CD4-positive, alpha-beta T cell treated with Interleukin-10 for 1 hour (primary cell): ENCODE measurements around the gene TBCD.

ENCODE experiments used
- DNase-seq: peaks from one replicate; pipeline ENCODE4 v3.0.0-alpha.2; 2020

Gene TBCD

DNA sequence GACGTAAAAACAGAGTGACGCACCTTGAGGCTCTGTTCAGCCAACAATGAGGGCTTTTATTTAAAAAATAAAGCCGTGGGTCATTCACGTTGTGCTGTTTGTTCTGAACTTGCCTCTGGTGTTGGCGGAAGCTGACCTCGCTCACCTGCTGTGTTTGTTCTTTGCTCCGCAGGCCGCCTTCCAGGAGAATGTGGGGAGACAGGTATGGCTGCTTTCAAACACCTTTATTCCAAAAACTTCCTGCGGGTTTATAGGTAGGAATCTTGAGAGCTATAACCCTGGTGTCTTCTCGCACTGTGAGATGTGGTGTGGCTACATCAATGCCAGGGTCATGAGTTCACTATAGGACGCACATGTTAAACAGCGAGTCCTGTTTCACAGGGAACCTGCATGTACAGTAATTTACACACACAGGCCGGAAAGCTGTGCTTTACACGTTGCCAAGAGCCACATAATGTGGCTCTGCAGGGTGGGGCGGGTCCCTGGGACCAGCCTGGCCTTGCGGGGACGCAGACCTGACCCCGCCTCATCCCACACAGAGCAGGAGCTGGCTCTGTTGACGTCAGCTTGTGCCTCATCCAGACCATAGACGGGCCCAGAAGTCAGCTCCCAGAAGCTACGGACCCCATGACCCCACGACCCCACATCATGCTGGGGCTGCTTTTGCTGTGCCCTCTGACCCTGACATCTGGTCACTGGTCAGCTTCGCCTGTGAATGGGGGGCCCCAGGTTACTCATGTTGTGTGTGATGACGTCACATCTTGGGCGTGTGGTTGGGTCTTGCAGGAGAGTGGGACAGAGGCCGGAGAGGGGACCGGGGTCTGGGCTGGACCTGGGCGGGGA is 137.9 kb downstream of the TBCD start:
- DNase-seq = no peak

DNA sequence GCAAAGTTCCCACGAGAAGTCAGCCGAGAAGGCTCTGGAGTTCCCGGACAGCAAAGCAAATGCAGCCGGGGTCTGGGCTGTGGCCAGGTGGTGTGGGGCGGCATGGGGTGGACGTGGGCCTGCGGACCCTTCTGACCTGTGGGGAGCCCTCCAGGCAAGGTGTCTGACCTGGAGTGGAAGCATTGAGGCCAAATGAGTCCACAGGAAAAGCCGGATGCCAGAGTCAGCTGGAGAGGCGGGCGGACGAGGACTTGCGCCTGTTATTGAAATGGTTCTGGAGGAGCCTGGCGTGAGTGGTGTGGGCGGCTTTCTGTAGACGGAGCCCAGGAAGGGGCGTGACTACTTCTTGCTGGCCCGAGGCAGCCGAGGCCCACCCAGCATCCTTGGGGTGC is 138.5 kb downstream of the TBCD start:
- DNase-seq = no peak

DNA sequence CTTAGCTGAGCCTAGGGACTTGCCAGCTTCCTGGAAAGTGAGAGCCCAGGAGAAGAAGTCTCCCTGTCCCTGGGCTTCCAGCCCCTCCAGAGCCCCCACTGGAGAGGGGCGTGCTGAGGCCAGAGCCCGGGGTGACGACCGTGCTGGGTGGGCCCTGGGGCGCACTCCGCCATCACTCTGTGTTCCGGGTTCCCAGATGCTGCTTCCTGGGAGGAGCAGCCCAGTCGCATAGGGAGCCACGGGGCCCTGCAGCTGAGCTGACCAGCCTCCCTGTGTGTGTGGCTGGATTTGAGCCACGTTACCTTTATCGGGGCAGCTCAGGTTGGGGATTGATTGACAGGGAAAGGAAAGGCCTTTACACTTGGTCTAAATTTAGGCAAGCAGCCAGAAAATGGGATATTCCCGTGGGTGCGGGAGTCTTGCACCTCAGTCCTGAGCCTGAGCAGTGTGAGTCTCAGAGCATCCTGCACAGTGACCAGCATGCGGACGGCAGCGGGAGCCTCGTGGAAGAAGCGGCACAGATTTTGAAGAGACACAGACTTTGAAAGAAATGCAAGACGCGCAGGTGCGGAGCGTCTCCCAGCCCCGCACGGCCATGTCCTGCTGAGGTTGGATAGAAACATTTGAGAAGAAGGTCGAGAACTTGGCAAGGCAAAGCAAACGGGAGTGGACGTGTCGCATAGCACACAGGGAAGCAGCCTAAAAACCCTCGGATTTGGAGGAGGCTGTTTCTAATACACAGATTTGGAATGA is 139.2 kb downstream of the TBCD start:
- no peak for DNase-seq

DNA sequence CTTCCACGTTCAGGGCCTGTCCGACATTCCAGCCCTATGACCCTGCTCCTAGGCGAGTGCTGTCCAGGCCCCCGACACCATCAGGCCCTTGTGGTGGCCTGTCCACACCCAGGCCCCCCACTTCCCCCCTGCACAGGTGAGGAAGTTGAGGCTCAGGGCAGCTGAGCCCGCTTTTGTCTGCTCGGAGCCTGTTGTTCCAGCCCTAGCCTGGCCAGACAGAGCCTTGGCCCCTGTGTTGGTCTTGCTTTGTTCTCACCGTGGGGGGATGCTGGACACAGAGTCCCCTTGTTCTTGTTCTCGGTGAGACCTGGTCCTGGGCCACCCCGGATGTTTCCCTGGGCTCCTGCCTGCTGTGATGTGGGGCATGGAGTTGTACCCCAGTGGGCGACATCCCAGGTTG is 140.0 kb downstream of the TBCD start:
- DNase-seq = no peak

DNA sequence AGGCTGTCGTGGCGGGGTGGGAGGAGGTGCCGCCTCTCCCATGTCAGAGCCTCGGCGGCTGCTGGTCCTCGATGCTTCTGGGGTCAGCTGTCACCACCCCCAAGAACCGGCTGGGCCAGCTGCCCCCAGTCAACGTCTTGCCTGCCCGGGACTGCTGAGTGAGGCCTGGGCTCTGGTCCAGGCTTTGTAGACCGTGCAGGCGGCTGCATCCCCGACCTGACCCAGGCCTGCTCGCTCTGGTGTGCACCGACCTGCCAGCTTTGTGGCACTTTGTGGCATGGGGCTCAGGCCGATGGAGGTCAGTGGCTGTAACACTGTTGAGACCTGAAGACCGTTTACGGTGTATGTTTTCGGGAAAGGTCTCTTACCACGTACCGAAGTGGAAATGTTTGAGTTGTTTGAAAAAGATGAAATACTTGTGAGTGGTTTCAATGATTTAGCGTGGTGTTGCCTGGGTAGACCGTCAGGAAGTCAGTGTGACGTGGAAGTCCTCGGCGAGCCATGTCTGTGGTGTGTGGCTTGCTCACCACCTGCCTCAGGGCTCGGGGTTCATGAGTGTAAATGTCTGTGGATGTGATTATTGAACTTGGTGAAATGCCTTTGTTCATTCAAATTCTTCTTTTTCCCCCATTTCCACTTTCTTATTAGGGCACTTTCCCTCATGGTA is 141.2 kb downstream of the TBCD start:
- peak; percentile 71 for DNase-seq

DNA sequence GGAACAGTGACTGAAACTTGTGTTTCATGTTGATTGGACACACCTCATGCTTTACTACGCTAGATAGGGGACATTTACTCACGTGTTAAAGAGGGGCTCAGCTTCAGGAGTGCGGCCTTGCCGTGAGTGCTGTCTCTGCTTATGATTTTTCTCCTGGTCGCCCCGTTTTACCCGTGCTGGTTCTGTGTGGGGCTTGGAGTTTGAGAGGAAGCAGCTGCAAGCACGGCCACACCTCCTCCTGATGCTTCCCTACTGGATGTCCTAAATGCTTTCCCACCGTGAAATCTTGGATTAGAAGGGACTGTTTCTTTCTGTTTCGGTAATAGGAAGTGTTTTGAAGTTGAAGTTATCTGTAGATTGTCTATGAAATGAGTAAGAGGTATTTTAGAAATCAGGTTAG is 141.9 kb downstream of the TBCD start:
- DNase-seq = no peak

DNA sequence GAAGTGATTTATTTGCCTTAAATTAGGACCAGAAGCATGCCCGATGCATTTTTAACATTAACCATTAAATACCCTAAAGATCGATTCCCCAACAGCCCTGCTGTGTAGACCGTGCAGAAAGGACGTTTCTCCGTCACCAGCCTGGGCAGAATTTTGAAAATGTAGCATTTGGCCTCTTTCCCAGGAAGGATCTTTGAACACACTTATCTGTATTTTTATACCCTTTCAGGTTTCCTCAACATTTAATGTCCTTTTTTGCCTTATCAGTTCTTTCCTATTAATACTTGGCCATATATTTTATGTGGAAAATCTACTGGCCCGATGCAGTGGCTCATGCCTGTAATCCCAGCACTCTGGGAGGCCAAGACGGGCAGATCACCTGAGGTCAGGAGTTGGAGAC is 142.5 kb downstream of the TBCD start:
- DNase-seq = no peak

DNA sequence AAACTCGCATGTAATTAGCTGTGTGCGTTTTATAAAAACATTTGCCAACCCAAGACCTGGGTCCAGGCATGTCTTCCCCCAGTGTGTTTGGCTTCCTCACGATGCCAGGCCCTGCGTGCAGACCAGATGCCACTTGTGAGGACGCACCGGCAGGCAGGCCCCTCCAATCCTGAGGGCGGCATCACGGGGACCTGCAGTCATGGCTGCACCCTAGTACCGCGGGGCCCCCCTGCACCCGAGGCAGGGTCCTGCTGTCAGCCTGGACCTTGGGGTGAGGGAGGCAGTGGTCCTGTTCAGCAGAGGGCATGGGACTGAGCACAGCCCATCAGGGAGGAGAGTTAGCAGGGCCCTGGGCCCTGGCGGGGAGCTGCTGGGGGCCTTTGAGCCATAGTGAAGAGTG is 143.2 kb downstream of the TBCD start:
- no peak for DNase-seq

DNA sequence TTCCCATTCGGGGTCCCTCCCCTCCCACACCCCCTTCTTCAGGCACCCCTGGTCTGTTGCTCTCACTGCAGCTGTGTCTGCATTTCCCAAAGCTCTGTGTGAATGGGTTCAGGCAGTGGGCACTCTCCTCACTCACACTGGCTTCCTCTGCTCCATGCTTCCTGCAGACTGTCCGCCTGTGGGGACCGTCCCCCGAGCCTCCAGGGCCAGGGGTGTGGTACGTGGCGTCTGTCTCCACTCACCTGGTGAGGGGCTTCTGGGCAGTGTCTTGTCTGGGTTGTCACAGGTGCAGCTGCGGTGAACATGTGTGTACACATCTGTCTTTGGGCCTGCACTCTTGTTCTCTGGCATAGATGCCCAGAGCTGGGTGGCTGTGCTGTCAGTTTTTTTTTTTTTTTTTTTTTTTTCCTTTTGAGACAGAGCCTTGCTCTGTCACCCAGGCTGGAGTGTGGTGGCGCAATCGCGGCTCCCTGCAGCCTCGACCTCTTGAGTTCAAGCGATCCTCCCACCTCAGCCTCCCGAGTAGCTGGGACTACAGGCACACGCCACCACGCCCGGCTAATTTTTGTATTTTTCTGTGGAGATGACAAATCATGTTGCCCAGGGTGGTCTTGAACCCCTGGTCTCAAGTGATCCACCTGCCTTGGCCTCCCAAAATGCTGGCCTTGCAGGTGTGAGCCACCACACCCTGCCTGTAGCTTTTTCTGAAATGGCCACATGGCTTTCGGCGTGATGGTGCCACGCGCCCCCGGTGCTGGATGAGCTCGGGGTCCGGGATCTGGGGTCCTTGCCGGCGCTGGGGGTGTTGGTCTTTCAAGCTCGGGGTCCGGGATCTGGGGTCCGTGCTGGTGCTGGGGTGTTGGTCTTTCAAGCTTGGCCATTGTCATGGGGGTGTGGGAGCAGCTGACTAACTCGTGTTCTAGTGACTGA is 144.5 kb downstream of the TBCD start:
- no peak for DNase-seq

DNA sequence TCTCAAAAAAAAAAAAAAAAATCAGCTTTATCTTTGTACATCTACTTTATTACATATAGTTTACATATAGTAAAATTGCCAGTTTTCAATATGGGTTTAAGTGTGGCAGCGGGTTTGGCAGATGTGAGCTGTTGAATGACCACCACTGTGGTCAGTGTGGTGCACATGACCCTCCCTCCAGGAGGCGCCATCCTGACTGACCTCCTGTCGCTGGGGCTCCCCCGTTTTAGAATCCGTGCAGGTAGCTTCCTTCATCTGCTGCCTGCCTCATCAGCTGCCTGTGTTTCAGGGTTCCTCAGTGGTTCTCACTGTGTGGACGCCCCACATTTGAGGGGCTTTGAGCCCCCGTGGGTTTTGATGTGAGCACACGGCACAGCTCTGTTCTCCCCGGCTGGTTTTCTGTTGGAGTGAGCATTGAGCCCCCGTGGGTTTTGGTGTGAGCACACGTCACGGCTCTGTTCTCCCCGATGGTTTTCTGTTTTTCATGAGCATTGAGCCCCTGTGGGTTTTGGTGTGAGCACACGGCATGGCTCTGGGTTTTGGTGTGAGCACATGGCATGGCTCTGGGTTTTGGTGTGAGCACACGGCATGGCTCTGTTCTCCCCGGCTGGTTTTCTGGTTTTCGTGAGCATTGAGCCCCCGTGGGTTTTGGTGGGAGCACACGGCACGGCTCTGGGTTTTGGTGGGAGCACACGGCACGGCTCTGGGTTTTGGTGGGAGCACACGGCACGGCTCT is 145.8 kb downstream of the TBCD start:
- DNase-seq = no peak

DNA sequence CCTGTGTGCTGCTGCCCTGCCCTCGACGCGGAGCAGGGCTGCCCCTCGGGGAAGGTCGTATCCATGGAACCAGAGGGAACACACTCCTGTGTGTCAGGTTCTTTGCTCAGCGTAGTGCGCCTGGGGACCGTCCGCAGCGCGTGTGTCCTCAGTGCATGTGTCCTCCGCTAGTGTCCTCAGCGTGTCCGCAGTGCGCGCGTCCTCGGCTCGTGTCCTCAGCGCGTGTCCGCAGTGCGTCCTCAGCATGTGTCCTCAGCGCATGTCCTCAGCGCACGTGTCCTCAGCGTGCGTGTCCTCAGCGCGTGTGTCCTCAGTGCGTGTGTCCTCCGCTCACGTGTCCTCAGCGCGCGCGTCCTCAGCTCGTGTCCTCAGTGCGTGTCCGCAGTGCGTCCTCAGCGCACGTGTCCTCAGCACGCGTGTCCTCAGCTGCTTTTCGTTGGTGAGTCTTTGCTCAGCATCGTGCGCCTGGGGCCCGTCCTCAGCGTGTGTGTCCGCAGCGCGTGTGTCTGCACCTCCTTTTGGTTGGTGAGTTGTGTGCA is 147.2 kb downstream of the TBCD start:
- no peak for DNase-seq

DNA sequence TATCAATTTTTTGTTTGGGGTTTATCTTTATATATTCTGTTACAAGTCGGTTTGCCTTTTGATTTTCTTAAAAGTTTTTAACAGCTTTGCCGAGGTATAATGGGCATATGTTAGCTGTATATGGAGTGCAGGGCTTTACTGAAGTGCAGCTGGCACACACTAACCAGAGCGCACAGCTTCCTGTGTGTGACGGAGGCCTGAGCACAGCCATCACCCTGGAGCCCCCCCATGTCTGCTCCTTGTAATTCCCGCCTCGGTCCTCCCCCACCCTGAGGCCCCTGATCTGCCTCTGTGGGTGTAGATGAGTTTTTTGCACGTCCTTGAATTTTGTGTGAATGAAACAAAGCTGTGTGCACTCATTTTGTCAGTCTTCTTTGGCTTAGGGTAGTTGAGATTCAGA is 148.1 kb downstream of the TBCD start:
- DNase-seq = no peak

DNA sequence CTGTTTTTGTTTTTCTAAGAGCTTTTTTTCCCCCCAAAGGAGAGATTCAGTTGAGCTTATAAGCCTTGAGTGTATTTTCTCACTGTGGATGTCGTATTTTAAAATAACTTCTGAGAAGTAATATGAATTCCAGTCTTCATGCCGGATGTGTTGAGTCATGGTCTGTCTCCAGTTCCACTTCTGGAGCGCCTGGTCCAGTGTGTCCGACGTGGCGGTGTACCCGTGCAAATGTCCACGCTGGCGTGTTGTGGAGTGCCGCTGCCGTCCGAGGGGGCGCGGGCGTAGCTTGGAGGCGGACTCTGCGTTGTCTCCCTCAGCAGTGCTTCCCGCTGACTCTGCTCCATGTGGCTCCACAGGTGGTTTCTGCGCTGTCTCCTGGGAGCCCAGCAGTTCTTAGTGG is 148.9 kb downstream of the TBCD start:
- DNase-seq = no peak

DNA sequence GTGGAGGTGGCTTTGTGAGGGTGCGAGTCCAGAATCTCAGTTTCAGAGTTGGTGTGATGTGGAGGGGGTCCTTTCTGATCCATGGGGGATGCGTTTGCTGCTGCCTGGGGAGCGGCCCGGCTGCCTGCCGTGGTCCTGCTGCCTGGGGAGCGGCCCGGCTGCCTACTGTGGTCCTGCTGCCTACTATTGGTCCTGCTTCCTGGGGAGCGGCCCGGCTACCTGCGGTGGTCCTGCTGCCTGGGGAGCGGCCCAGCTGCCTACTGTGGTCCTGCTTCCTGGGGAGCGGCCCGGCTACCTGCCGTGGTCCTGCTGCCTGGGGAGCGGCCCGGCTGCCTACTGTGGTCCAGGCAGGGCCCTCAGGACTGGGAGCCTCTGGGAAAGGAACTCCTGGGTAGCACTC is 149.5 kb downstream of the TBCD start:
- DNase-seq = no peak

DNA sequence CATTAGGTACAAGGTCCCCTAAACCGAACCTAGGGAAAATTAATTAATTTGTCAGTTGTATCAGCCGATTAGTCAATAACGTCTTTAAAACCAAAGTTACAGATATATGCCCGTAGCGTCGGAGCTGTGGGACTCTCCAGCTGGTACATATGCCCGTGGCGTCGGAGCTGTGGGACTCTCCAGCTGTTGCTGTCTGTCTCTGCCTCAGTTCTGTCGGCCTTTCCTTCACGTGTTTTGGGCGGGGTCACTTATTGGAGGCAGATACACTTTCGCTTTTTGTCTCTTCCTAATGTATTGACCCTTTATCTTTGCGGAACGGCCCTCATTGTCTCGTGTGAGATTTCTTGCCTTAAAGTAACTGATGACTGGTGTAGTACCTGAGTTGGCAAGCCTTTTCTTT is 150.0 kb downstream of the TBCD start:
- DNase-seq = no peak

DNA sequence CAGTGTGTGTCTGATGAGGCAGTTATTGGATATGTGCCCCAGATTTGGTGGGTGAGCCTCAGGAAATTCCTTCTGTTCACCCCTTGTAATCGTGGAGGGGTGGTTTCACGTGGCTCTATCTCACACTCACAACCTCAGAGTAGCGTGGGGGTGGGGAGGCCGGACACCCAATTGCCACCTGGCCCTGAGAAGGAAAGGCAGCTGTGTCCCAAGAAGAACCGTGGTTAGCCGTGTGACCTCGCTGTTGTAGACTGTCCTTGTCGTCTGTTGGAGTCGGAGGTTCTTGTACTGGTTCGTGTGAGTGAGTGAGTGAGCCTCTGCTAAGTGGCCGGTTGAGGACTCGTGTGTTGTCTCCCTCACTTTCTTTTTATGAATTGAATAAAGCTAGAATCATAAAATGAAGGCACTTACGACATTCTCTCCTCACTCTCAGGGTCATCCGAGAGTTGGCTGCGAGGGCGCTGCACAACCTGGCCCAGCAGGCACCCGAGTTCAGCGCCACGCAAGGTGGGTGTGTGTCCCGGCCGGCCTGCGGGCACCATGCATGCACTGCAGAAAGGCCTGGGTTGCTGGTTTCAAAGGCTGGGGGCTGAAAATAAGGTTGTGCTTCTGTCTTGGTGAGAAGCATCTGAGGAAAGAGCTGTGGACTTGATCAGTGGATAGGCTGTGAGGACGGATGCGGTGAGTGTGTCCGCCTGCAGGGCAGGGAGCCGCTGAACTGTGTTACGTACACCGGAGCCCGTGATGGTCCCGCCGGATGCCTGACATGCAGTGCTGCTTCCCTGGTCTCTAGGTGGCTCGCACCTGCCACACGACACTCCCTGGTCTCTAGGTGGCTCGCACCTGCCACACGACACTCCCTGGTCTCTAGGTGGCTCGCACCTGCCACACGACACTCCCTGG is 151.4 kb downstream of the TBCD start:
- no peak for DNase-seq

DNA sequence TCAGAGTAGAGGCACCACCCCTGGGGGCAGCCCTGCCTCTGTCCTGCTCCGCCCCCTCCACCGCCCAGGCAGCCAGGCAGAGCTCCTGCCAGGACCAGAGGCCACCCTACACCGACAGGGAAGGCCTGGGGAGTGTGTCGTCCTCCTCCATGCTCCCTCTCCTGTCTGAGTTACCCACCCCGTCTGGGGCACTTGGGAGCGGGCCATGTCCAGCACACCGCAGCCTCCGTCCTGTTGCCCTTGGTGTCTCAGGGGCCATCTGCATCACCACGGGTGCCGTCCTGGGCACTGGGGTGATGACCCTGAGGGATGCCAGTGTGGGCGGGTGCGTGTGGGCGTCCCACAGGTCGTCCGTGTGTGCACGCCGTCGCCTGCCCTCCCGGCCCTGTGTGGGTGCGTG is 153.3 kb downstream of the TBCD start:
- DNase-seq = no peak

DNA sequence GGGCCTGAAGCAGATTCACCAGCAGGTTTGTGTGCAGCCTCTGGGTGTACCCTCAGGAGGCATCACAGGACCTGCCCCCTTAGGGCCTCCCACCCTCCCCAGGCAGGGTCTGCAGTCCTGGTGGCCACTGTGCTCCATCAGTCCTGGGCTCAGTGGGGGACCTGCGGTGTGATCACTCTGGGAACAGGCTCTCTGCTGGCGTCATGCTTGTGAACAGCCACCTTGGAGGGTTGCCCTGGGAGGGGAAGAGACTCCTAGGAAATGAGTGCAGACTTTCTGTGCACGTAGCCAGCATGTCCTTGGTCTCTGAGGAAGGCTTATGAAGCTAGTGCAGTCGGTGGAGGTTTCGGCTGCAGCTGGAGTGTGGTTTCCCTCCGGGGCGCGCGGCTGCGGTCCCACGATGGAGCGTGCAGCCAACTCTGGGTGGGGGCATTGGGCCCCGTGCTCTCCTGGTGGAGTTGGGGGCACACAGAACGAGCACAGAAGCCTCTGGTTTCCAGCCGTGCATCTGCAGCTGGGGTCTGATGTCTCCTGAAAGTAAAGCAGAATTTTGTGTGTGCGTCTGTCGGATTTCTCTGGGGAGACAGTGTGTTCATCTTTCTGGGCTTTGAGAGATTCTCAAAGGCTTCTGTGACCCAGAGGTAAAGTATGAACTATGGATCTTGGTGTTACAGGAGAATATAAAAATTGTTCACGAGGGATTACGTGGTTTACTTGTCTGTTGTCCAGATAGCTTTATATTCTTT is 156.1 kb downstream of the TBCD start:
- DNase-seq = no peak

DNA sequence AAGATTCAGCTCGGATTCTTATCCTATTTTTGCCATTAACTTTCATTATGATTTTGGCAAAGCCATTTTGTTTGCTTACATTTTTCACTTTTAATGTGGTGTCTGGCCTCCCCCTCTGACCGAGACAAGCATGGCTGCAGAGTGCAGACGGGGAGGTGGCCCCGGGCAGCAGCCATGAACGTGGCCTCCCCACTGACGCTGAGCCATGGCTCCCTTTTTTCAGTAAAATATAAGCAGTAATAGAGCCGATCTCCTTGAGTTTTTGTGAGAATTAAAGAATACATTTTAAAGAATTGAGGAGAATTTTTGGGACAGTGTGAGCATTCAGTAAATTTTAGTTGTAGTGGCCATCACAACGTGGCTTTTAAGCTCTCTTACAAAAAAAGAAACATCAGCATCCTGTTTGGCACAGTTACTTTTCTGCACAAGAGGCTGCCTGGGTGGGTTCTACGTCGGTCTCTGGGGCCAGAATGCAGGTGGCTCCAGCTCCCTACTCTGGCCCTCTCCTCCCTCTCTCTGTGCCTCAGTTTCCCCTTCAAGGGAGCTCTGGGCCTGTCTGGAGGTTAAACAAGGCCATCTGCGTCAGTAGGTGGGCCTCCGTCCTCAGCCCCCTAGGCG is 156.8 kb downstream of the TBCD start:
- DNase-seq = no peak
